Naive thymus-derived CD4-positive, alpha-beta T cell (primary cell): ENCODE results near the gene ZNF503. TPM values are rescaled to one million over a fixed set of nuclear protein-coding genes. Genes with fewer than 3 reads are reported as not detected.

ENCODE experiments used
- ATAC-seq: fragments of 150-1000 bp; cut with Tn5 transposase; 2 replicates; pipeline ENCODE4 v1.10.0; 2021; ENCODE audit warnings: mild to moderate bottlenecking, moderate library complexity
- CTCF ChIA-PET: fragments of 350-600 bp; sonication (Branson Sonifier 250); formaldehyde crosslinking; loops from one replicate; lab custom pipeline; 2021; ENCODE audit warnings: antibody characterized with exemption; lab: Charles Lee
- POLR2A ChIA-PET: fragments of 350-600 bp; sonication (Branson Sonifier 250); formaldehyde crosslinking; loops from one replicate; lab custom pipeline; 2021; ENCODE audit warnings: antibody characterized with exemption, inconsistent platforms; lab: Charles Lee
- DNase-seq, 9 donors: peaks; one replicate each; pipeline versions ENCODE4 v3.0.0 to v3.0.0-alpha.2; 2020 to 2022; ENCODE audit warnings: mixed read lengths in 1 of 9
- H3K27ac ChIP-seq: one replicate; pipeline ENCODE4 v1.7.0; 2013; ENCODE audit warnings: mild to moderate bottlenecking, low read depth, low read length, moderate library complexity
- H3K27me3 ChIP-seq, 2 donors: one replicate each; pipeline ENCODE4 v1.7.0; 2013; ENCODE audit warnings: low read length in 2 of 2, mild to moderate bottlenecking in 2 of 2, moderate library complexity in 2 of 2; ENCODE audit not compliant: control insufficient read depth in 2 of 2, insufficient read depth in 2 of 2
- H3K36me3 ChIP-seq, 3 experiments: 1 replicate in 2 of 3; 2 replicates in 1 of 3; pipeline ENCODE4 v1.7.0; 2013; ENCODE audit warnings: low read length in 3 of 3, mild to moderate bottlenecking in 3 of 3, moderate library complexity in 1 of 3; ENCODE audit not compliant: insufficient read depth in 3 of 3, control insufficient read depth in 2 of 3
- H3K4me1 ChIP-seq, 2 donors: one replicate each; pipeline ENCODE4 v1.7.0; 2013; ENCODE audit warnings: low read length in 2 of 2, mild to moderate bottlenecking in 2 of 2, moderate library complexity in 1 of 2; ENCODE audit not compliant: control insufficient read depth in 2 of 2, insufficient read depth in 2 of 2
- H3K4me3 ChIP-seq: 2 replicates; pipeline ENCODE4 v1.7.0; 2013; ENCODE audit warnings: mild to moderate bottlenecking, low read length
- H3K9me3 ChIP-seq, 3 experiments: 1 replicate in 2 of 3; 2 replicates in 1 of 3; pipeline ENCODE4 v1.7.0; 2013; ENCODE audit warnings: low read length in 3 of 3; ENCODE audit not compliant: control insufficient read depth in 2 of 3
- H3K27ac Mint-ChIP-seq, 9 donors: one replicate each; pipeline ENCODE4 v1.8.0; 2020 to 2022; ENCODE audit warnings: mixed read lengths in 9 of 9, mild to moderate bottlenecking in 8 of 9, moderate library complexity in 5 of 9, inconsistent platforms in 2 of 9
- H3K27me3 Mint-ChIP-seq, 5 donors: one replicate each; pipeline ENCODE4 v1.8.0; 2021 to 2022; ENCODE audit warnings: mixed read lengths in 5 of 5, mild to moderate bottlenecking in 1 of 5
- H3K36me3 Mint-ChIP-seq, 5 donors: one replicate each; pipeline ENCODE4 v1.8.0; 2020 to 2022; ENCODE audit warnings: mixed read lengths in 5 of 5, mild to moderate bottlenecking in 3 of 5, inconsistent platforms in 1 of 5
- H3K4me1 Mint-ChIP-seq, 7 donors: one replicate each; pipeline ENCODE4 v1.8.0; 2020 to 2022; ENCODE audit warnings: mixed read lengths in 7 of 7, mild to moderate bottlenecking in 3 of 7, inconsistent platforms in 1 of 7
- H3K4me3 Mint-ChIP-seq, 10 donors: one replicate each; pipeline ENCODE4 v1.8.0; 2020 to 2022; ENCODE audit warnings: mild to moderate bottlenecking in 10 of 10, mixed read lengths in 10 of 10, moderate library complexity in 6 of 10, inconsistent platforms in 2 of 10
- H3K9me3 Mint-ChIP-seq, 11 donors: one replicate each; pipeline ENCODE4 v1.8.0; 2020 to 2022; ENCODE audit warnings: mixed read lengths in 11 of 11, mild to moderate bottlenecking in 4 of 11, inconsistent platforms in 1 of 11, moderate library complexity in 1 of 11
- intact Hi-C, 2 donors: fragments of 100-400 bp; cut with micrococcal nuclease; formaldehyde crosslinking; loops; one replicate each; pipeline ENCODE4 v1.15.1; 2023
- polyA plus RNA-seq, 2 donors: library from polyadenylated mRNA; unstranded; fragments of 300-500 nt; fragmentation: Illumina TruSeq; gene quantifications; one replicate each; pipeline ENCODE4 v1.2.3, GENCODE V29; 2021
- total RNA-seq, 6 experiments: library from RNA in 5 of 6; stranded (reverse) in 5 of 6; gene quantifications; 1 replicate in 5 of 6; 2 replicates in 1 of 6; pipeline ENCODE4 v1.2.3 and lab custom pipeline; 2021 to 2026

Gene ZNF503
- total and polyA plus RNA-seq, 7 experiments from 2014 or later: 0.07 to 3.6 (median 0.54) TPM; not detected in 3

GRCh38 chr10:75446508-75446907 lies 44.9 kb upstream of the ZNF503 start:
- H3K27ac Mint-ChIP-seq: no peak overlapping the region
- H3K4me1 Mint-ChIP-seq: no peaks in the 10 kb centered on the region
- H3K9me3 ChIP-seq: peaks cover 0 to 4% (median 0%) of the 10 kb centered on the region in 3 experiments
- H3K27me3 ChIP-seq: no peaks in the 10 kb centered on the region
- peaks cover 0 to 15% (median 0%) of the 10 kb centered on the region in 5 donors for H3K36me3 Mint-ChIP-seq
- intact Hi-C loops: no loop called here
- H3K4me3 Mint-ChIP-seq: no peak overlapping the region
- H3K4me1 ChIP-seq: no peaks in the 10 kb centered on the region
- ATAC-seq: no peak
- H3K27me3 Mint-ChIP-seq: peaks cover 0 to 32% (median 21%) of the 10 kb centered on the region in 5 donors
- no peaks in the 10 kb centered on the region for H3K36me3 ChIP-seq
- H3K4me3 ChIP-seq: no peak overlapping the region
- no peak overlapping the region for H3K27ac ChIP-seq
- H3K9me3 Mint-ChIP-seq: peaks cover 3 to 52% (median 25%) of the 10 kb centered on the region in 11 donors
- DNase-seq: no peak
- CTCF ChIA-PET: no interaction called here
- POLR2A ChIA-PET: no interaction called here

GRCh38 chr10:75444781-75445386 lies 43.3 kb upstream of the ZNF503 start:
- intact Hi-C loops: no loop called here
- Mint-ChIP-seq H3K4me1 (no peaks in the 10 kb centered on the region), H3K36me3 (peaks cover 0 to 15% (median 0%) of the 10 kb centered on the region in 5 donors), H3K9me3 (peaks cover 3 to 53% (median 25%) of the 10 kb centered on the region in 11 donors), H3K4me3 (no peak overlapping the region), H3K27ac (no peak overlapping the region), H3K27me3 (peaks cover 0 to 31% (median 17%) of the 10 kb centered on the region in 5 donors)
- no peak overlapping the region for H3K4me3 ChIP-seq
- no peaks in the 10 kb centered on the region for H3K27me3 ChIP-seq
- ChIA-PET POLR2A (interaction anchor here (1.1 kb wide), 1 partner anchor 9 kb away, joined by 3 read pairs; no protein-coding TSS in a partner anchor), CTCF (no interaction called here)
- ATAC-seq: no peak
- no peaks in the 10 kb centered on the region for H3K4me1 ChIP-seq
- DNase-seq: no peak
- no peak overlapping the region for H3K27ac ChIP-seq
- no peaks in the 10 kb centered on the region for H3K36me3 ChIP-seq
- peaks cover 0 to 4% (median 0%) of the 10 kb centered on the region in 3 experiments for H3K9me3 ChIP-seq

GRCh38 chr10:75443362-75443761 lies 41.8 kb upstream of the ZNF503 start:
- Histone ChIP-seq H3K36me3 (no peaks in the 10 kb centered on the region), H3K4me3 (no peak overlapping the region), H3K27ac (no peak overlapping the region), H3K9me3 (peaks cover 0 to 4% (median 0%) of the 10 kb centered on the region in 3 experiments), H3K4me1 (no peaks in the 10 kb centered on the region), H3K27me3 (no peaks in the 10 kb centered on the region)
- Mint-ChIP-seq H3K27me3 (peaks cover 0 to 39% (median 16%) of the 10 kb centered on the region in 5 donors), H3K4me1 (no peaks in the 10 kb centered on the region), H3K4me3 (no peak overlapping the region), H3K9me3 (peaks cover 3 to 53% (median 25%) of the 10 kb centered on the region in 11 donors), H3K27ac (no peak overlapping the region), H3K36me3 (peaks cover 0 to 15% (median 0%) of the 10 kb centered on the region in 5 donors)
- ATAC-seq (no peak), DNase-seq (no peak)
- intact Hi-C loops: no loop called here
- CTCF ChIA-PET: no interaction called here
- POLR2A ChIA-PET: no interaction called here

GRCh38 chr10:75441682-75442081 lies 40.1 kb upstream of the ZNF503 start:
- H3K4me3 ChIP-seq: no peak overlapping the region
- no peaks in the 10 kb centered on the region for H3K4me1 Mint-ChIP-seq
- ATAC-seq: no peak
- no peaks in the 10 kb centered on the region for H3K27me3 ChIP-seq
- H3K4me3 Mint-ChIP-seq: no peak overlapping the region
- ChIA-PET POLR2A (no interaction called here), CTCF (no interaction called here)
- H3K9me3 Mint-ChIP-seq: peaks cover 1 to 49% (median 21%) of the 10 kb centered on the region in 11 donors
- no peak overlapping the region for H3K27ac Mint-ChIP-seq
- H3K36me3 ChIP-seq: no peaks in the 10 kb centered on the region
- H3K4me1 ChIP-seq: no peaks in the 10 kb centered on the region
- peaks cover 0 to 4% (median 0%) of the 10 kb centered on the region in 3 experiments for H3K9me3 ChIP-seq
- no peak overlapping the region for H3K27ac ChIP-seq
- DNase-seq: no peak
- intact Hi-C loops: no loop called here
- peaks cover 0 to 10% (median 0%) of the 10 kb centered on the region in 5 donors for H3K36me3 Mint-ChIP-seq
- peaks cover 0 to 34% (median 17%) of the 10 kb centered on the region in 5 donors for H3K27me3 Mint-ChIP-seq

GRCh38 chr10:75441196-75441595 lies 39.6 kb upstream of the ZNF503 start:
- no peaks in the 10 kb centered on the region for H3K27me3 ChIP-seq
- intact Hi-C loops: no loop called here

GRCh38 chr10:75440271-75440793 lies 38.8 kb upstream of the ZNF503 start:
- no peaks in the 10 kb centered on the region for H3K36me3 ChIP-seq
- Mint-ChIP-seq H3K27me3 (peaks cover 3 to 30% (median 22%) of the 10 kb centered on the region in 5 donors), H3K4me3 (no peak overlapping the region), H3K27ac (no peak overlapping the region), H3K9me3 (peaks cover 0 to 35% (median 16%) of the 10 kb centered on the region in 11 donors), H3K4me1 (no peaks in the 10 kb centered on the region), H3K36me3 (peaks cover 0 to 8% (median 0%) of the 10 kb centered on the region in 5 donors)
- DNase-seq (no peak), ATAC-seq (no peak)
- no peaks in the 10 kb centered on the region for H3K4me1 ChIP-seq
- H3K4me3 ChIP-seq: no peak overlapping the region
- intact Hi-C loops: no loop called here
- no peak overlapping the region for H3K27ac ChIP-seq
- ChIA-PET CTCF (interaction anchor here (0.7 kb wide), 1 partner anchor 13 kb away, joined by 3 read pairs; no protein-coding TSS in a partner anchor), POLR2A (no interaction called here)
- H3K27me3 ChIP-seq: no peaks in the 10 kb centered on the region
- peaks cover 0 to 4% (median 0%) of the 10 kb centered on the region in 3 experiments for H3K9me3 ChIP-seq

More at GRCh38 chr10:75441196-75441595, 39.6 kb upstream of the ZNF503 start:
- Histone ChIP-seq H3K36me3 (no peaks in the 10 kb centered on the region), H3K9me3 (peaks cover 0 to 4% (median 0%) of the 10 kb centered on the region in 3 experiments), H3K27ac (no peak overlapping the region), H3K4me3 (no peak overlapping the region), H3K4me1 (no peaks in the 10 kb centered on the region)
- H3K4me1 Mint-ChIP-seq: no peaks in the 10 kb centered on the region
- peaks cover 0 to 44% (median 16%) of the 10 kb centered on the region in 11 donors for H3K9me3 Mint-ChIP-seq
- H3K27ac Mint-ChIP-seq: no peak overlapping the region
- peaks cover 0 to 30% (median 20%) of the 10 kb centered on the region in 5 donors for H3K27me3 Mint-ChIP-seq
- no peak for DNase-seq
- ATAC-seq: no peak
- no peak overlapping the region for H3K4me3 Mint-ChIP-seq
- peaks cover 0 to 8% (median 0%) of the 10 kb centered on the region in 5 donors for H3K36me3 Mint-ChIP-seq
- ChIA-PET POLR2A (no interaction called here), CTCF (no interaction called here)
